KMS-11 (cell line): ENCODE data around the gene PPM1A.

ENCODE experiments used
- H2AFZ ChIP-seq: fragments of 200-600 bp; sonication (generic); 2 replicates; pipeline ENCODE4 v1.6.1; 2016; ENCODE audit warnings: antibody characterized with exemption, mixed run types, low read depth
- H3K27ac ChIP-seq: fragments of 200-600 bp; sonication (generic); 2 replicates; pipeline ENCODE4 v1.6.1; 2016; ENCODE audit warnings: mild to moderate bottlenecking, mixed run types
- H3K27me3 ChIP-seq: fragments of 200-600 bp; sonication (generic); 2 replicates; pipeline ENCODE4 v1.6.1; 2017; ENCODE audit warnings: mild to moderate bottlenecking, low read depth, mixed run types, moderate library complexity; ENCODE audit not compliant: insufficient read depth
- H3K36me3 ChIP-seq: fragments of 200-600 bp; sonication (generic); 2 replicates; pipeline ENCODE4 v1.6.1; 2017; ENCODE audit warnings: mild to moderate bottlenecking, mixed run types; ENCODE audit not compliant: insufficient read depth
- H3K4me1 ChIP-seq: fragments of 200-600 bp; sonication (generic); 2 replicates; pipeline ENCODE4 v1.6.1; 2016; ENCODE audit warnings: mild to moderate bottlenecking, low read depth, mixed run types; ENCODE audit not compliant: poor library complexity, severe bottlenecking
- H3K4me2 ChIP-seq: fragments of 200-600 bp; sonication (generic); 2 replicates; pipeline ENCODE4 v1.7.0; 2016; ENCODE audit warnings: mild to moderate bottlenecking, mixed run types
- H3K4me3 ChIP-seq: fragments of 200-600 bp; sonication (generic); IDR thresholded peaks from 2 replicates; pipeline ENCODE4 v1.6.1; 2017; ENCODE audit warnings: low read depth, low read length, mixed read lengths; ENCODE audit not compliant: insufficient read depth
- H3K79me2 ChIP-seq: fragments of 200-600 bp; sonication (generic); 2 replicates; pipeline ENCODE4 v1.6.1; 2016; ENCODE audit warnings: low read depth, mixed run types; ENCODE audit not compliant: insufficient read depth
- H3K9ac ChIP-seq: fragments of 200-600 bp; sonication (generic); 2 replicates; pipeline ENCODE4 v1.6.1; 2016; ENCODE audit warnings: mild to moderate bottlenecking, mixed run types
- H4K20me1 ChIP-seq: fragments of 200-600 bp; sonication (generic); 2 replicates; pipeline ENCODE4 v1.6.1; 2016; ENCODE audit warnings: mild to moderate bottlenecking, mixed run types; ENCODE audit not compliant: insufficient read depth
- CTCF ChIP-seq: fragments of 200-600 bp; sonication (generic); conservative IDR thresholded peaks from 2 replicates; pipeline ENCODE4 v1.6.1; 2017; ENCODE audit warnings: low read depth, mild to moderate bottlenecking, antibody characterized with exemption, low read length, moderate library complexity, mixed read lengths

The PPM1A gene

GRCh38 chr14:60221457-60221856 lies 27.6 kb upstream of the PPM1A start:
- H3K79me2 ChIP-seq: no peaks in the 10 kb centered on the region
- no peak overlapping the region for H2AFZ ChIP-seq
- H3K9ac ChIP-seq: no peak overlapping the region
- no peak overlapping the region for H3K4me3 ChIP-seq
- no peak for TF ChIP-seq CTCF
- no peaks in the 10 kb centered on the region for H4K20me1 ChIP-seq
- H3K4me1 ChIP-seq: no peaks in the 10 kb centered on the region
- H3K27ac ChIP-seq: no peak overlapping the region
- H3K4me2 ChIP-seq: no peak overlapping the region
- no peaks in the 10 kb centered on the region for H3K27me3 ChIP-seq
- no peaks in the 10 kb centered on the region for H3K36me3 ChIP-seq

- Histone ChIP-seq H3K27ac (no peak overlapping the region), H3K4me1 (no peaks in the 10 kb centered on the region), H3K27me3 (no peaks in the 10 kb centered on the region), H3K4me3 (no peak overlapping the region), H3K9ac (no peak overlapping the region), H4K20me1 (no peaks in the 10 kb centered on the region), H3K36me3 (no peaks in the 10 kb centered on the region), H2AFZ (no peak overlapping the region), H3K4me2 (no peak overlapping the region), H3K79me2 (no peaks in the 10 kb centered on the region)
- TF ChIP-seq CTCF: no peak
Observed at GRCh38 chr14:60222820-60223219, 26.2 kb upstream of the PPM1A start.

- Histone ChIP-seq H2AFZ (no peak overlapping the region), H4K20me1 (no peaks in the 10 kb centered on the region), H3K27ac (no peak overlapping the region), H3K27me3 (no peaks in the 10 kb centered on the region), H3K4me3 (no peak overlapping the region), H3K79me2 (no peaks in the 10 kb centered on the region), H3K9ac (no peak overlapping the region), H3K4me2 (no peak overlapping the region), H3K36me3 (no peaks in the 10 kb centered on the region), H3K4me1 (no peaks in the 10 kb centered on the region)
- TF ChIP-seq CTCF: no peak
Observed at GRCh38 chr14:60225265-60225664, 23.8 kb upstream of the PPM1A start.

- H3K9ac ChIP-seq: no peak overlapping the region
- H3K79me2 ChIP-seq: no peaks in the 10 kb centered on the region
- no peaks in the 10 kb centered on the region for H3K4me1 ChIP-seq
- no peak overlapping the region for H3K27ac ChIP-seq
- no peaks in the 10 kb centered on the region for H4K20me1 ChIP-seq
- TF ChIP-seq CTCF: no peak
- H3K4me3 ChIP-seq: no peak overlapping the region
- H2AFZ ChIP-seq: no peak overlapping the region
- no peaks in the 10 kb centered on the region for H3K36me3 ChIP-seq
- no peaks in the 10 kb centered on the region for H3K27me3 ChIP-seq
- H3K4me2 ChIP-seq: no peak overlapping the region
Observed at GRCh38 chr14:60226298-60226697, 22.7 kb upstream of the PPM1A start.

GRCh38 chr14:60227291-60227690 lies 21.7 kb upstream of the PPM1A start:
- Histone ChIP-seq H4K20me1 (no peaks in the 10 kb centered on the region), H3K27me3 (no peaks in the 10 kb centered on the region), H3K36me3 (no peaks in the 10 kb centered on the region), H3K27ac (no peak overlapping the region), H3K4me3 (no peak overlapping the region), H3K79me2 (no peaks in the 10 kb centered on the region), H3K4me2 (no peak overlapping the region), H2AFZ (no peak overlapping the region), H3K9ac (no peak overlapping the region), H3K4me1 (no peaks in the 10 kb centered on the region)
- TF ChIP-seq CTCF: no peak
